ENCODE measurements around the gene TTC23L. TPM values are rescaled to one million over a fixed set of nuclear protein-coding genes. Genes with fewer than 3 reads are reported as not detected.

Gene TTC23L
- total and polyA plus RNA-seq, 2 donors (not counting 1 experiment from before 2014, with no cell fraction given), result 0.24 to 0.33 TPM

GRCh38 chr5:34858790-34859189 lies 19.8 kb downstream of the TTC23L start:
- DNase-seq (ENCODE audit: low read depth in 2 of 2), result peak; percentile 21 to 76
- H3K4me1 ChIP-seq (ENCODE audit: control insufficient read depth, extremely low read depth, insufficient read depth, low read length), result no peaks in the 10 kb centered on the region
- TF ChIP-seq CTCF (conservative IDR thresholded peaks at IDR 0.05 in 1 of 2, IDR thresholded peaks at IDR 0.05 in 1 of 2; ENCODE audit: low read depth in 1 of 2, low read length in 2 of 2) (no peak), EZH2 (IDR thresholded peaks at IDR 0.05; ENCODE audit: low read length, missing control alignments) (no peak)

GRCh38 chr5:34859253-34859652 lies 20.3 kb downstream of the TTC23L start:
- TF ChIP-seq EZH2 (IDR thresholded peaks at IDR 0.05; ENCODE audit: low read length, missing control alignments) (no peak), CTCF (conservative IDR thresholded peaks at IDR 0.05 in 1 of 2, IDR thresholded peaks at IDR 0.05 in 1 of 2; ENCODE audit: low read depth in 1 of 2, low read length in 2 of 2) (no peak)

More at GRCh38 chr5:34858790-34859189, 19.8 kb downstream of the TTC23L start:
- H2AFZ ChIP-seq (ENCODE audit: low read length), result no peak overlapping the region
- no peaks in the 10 kb centered on the region for H3K36me3 ChIP-seq (ENCODE audit: control insufficient read depth, insufficient read depth, low read length)
- H4K20me1 ChIP-seq (ENCODE audit: control insufficient read depth, extremely low read depth, insufficient read depth, low read length), result no peaks in the 10 kb centered on the region
- no peak overlapping the region for H3K27ac ChIP-seq (ENCODE audit: insufficient read depth, low read length)
- H3K4me3 ChIP-seq (replicated peaks in 1 of 4; ENCODE audit: control extremely low read depth in 1 of 4, insufficient read depth in 1 of 4, low read depth in 3 of 4, low read length in 4 of 4), result no peak overlapping the region
- no peaks in the 10 kb centered on the region for H3K79me2 ChIP-seq (ENCODE audit: control insufficient read depth, insufficient read depth, low read length)
- H3K27me3 ChIP-seq (ENCODE audit: control insufficient read depth, insufficient read depth, low read length), result no peaks in the 10 kb centered on the region
- H3K9me3 ChIP-seq (ENCODE audit: control insufficient read depth, insufficient read depth, low read depth, low read length), result no peaks in the 10 kb centered on the region
- no peak overlapping the region for H3K4me2 ChIP-seq (ENCODE audit: extremely low read depth, insufficient read depth, low read length)
- no peak overlapping the region for H3K9ac ChIP-seq (ENCODE audit: insufficient read depth, low read length)

GRCh38 chr5:34863946-34864345 lies 25.0 kb downstream of the TTC23L start:
- Histone ChIP-seq H2AFZ (ENCODE audit: low read length) (no peak overlapping the region), H3K9ac (ENCODE audit: insufficient read depth, low read length) (no peak overlapping the region), H3K4me1 (ENCODE audit: control insufficient read depth, extremely low read depth, insufficient read depth, low read length) (no peaks in the 10 kb centered on the region), H3K4me2 (ENCODE audit: extremely low read depth, insufficient read depth, low read length) (no peak overlapping the region), H3K9me3 (ENCODE audit: control insufficient read depth, insufficient read depth, low read depth, low read length) (no peaks in the 10 kb centered on the region), H4K20me1 (ENCODE audit: control insufficient read depth, extremely low read depth, insufficient read depth, low read length) (no peaks in the 10 kb centered on the region), H3K36me3 (ENCODE audit: control insufficient read depth, insufficient read depth, low read length) (no peaks in the 10 kb centered on the region), H3K79me2 (ENCODE audit: control insufficient read depth, insufficient read depth, low read length) (no peaks in the 10 kb centered on the region), H3K27ac (ENCODE audit: insufficient read depth, low read length) (no peak overlapping the region), H3K27me3 (ENCODE audit: control insufficient read depth, insufficient read depth, low read length) (no peaks in the 10 kb centered on the region), H3K4me3 (replicated peaks in 1 of 4; ENCODE audit: control extremely low read depth in 1 of 4, insufficient read depth in 1 of 4, low read depth in 3 of 4, low read length in 4 of 4) (no peak overlapping the region)
- DNase-seq (ENCODE audit: low read depth in 2 of 2), result no peak
- TF ChIP-seq EZH2 (IDR thresholded peaks at IDR 0.05; ENCODE audit: low read length, missing control alignments) (no peak), CTCF (conservative IDR thresholded peaks at IDR 0.05 in 1 of 2, IDR thresholded peaks at IDR 0.05 in 1 of 2; ENCODE audit: low read depth in 1 of 2, low read length in 2 of 2) (no peak)

More at GRCh38 chr5:34859253-34859652, 20.3 kb downstream of the TTC23L start:
- H2AFZ ChIP-seq (ENCODE audit: low read length), result no peak overlapping the region
- no peaks in the 10 kb centered on the region for H3K79me2 ChIP-seq (ENCODE audit: control insufficient read depth, insufficient read depth, low read length)
- H3K4me1 ChIP-seq (ENCODE audit: control insufficient read depth, extremely low read depth, insufficient read depth, low read length), result no peaks in the 10 kb centered on the region
- H3K27me3 ChIP-seq (ENCODE audit: control insufficient read depth, insufficient read depth, low read length), result no peaks in the 10 kb centered on the region
- DNase-seq (ENCODE audit: low read depth in 2 of 2), result no peak
- H3K9ac ChIP-seq (ENCODE audit: insufficient read depth, low read length), result no peak overlapping the region
- no peaks in the 10 kb centered on the region for H4K20me1 ChIP-seq (ENCODE audit: control insufficient read depth, extremely low read depth, insufficient read depth, low read length)
- no peak overlapping the region for H3K4me3 ChIP-seq (replicated peaks in 1 of 4; ENCODE audit: control extremely low read depth in 1 of 4, insufficient read depth in 1 of 4, low read depth in 3 of 4, low read length in 4 of 4)
- no peaks in the 10 kb centered on the region for H3K9me3 ChIP-seq (ENCODE audit: control insufficient read depth, insufficient read depth, low read depth, low read length)
- H3K4me2 ChIP-seq (ENCODE audit: extremely low read depth, insufficient read depth, low read length), result no peak overlapping the region
- no peak overlapping the region for H3K27ac ChIP-seq (ENCODE audit: insufficient read depth, low read length)
- H3K36me3 ChIP-seq (ENCODE audit: control insufficient read depth, insufficient read depth, low read length), result no peaks in the 10 kb centered on the region
